HG02981 (cell line): ENCODE data around the gene KCNC4.

Source experiments
- ATAC-seq: cut with Tn5 transposase; IDR thresholded peaks from one replicate; pipeline ENCODE4 v1.9.1; 2021; ENCODE audit warnings: mild to moderate bottlenecking, moderate library complexity; ENCODE audit not compliant: unreplicated experiment

KCNC4 gene

DNA sequence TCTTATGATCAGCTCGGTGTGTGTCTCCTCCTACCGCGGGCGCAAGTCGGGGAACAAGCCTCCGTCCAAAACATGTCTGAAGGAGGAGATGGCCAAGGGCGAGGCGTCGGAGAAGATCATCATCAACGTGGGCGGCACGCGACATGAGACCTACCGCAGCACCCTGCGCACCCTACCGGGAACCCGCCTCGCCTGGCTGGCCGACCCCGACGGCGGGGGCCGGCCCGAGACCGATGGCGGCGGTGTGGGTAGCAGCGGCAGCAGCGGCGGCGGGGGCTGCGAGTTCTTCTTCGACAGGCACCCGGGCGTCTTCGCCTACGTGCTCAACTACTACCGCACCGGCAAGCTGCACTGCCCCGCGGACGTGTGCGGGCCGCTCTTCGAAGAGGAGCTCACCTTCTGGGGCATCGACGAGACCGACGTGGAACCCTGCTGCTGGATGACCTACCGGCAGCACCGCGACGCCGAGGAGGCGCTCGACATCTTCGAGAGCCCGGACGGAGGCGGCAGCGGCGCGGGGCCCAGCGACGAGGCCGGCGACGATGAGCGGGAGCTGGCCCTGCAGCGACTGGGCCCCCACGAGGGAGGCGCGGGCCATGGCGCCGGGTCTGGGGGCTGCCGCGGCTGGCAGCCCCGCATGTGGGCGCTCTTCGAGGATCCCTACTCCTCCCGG, 1.5 kb downstream of the KCNC4 start:
- ATAC-seq = no peak

DNA sequence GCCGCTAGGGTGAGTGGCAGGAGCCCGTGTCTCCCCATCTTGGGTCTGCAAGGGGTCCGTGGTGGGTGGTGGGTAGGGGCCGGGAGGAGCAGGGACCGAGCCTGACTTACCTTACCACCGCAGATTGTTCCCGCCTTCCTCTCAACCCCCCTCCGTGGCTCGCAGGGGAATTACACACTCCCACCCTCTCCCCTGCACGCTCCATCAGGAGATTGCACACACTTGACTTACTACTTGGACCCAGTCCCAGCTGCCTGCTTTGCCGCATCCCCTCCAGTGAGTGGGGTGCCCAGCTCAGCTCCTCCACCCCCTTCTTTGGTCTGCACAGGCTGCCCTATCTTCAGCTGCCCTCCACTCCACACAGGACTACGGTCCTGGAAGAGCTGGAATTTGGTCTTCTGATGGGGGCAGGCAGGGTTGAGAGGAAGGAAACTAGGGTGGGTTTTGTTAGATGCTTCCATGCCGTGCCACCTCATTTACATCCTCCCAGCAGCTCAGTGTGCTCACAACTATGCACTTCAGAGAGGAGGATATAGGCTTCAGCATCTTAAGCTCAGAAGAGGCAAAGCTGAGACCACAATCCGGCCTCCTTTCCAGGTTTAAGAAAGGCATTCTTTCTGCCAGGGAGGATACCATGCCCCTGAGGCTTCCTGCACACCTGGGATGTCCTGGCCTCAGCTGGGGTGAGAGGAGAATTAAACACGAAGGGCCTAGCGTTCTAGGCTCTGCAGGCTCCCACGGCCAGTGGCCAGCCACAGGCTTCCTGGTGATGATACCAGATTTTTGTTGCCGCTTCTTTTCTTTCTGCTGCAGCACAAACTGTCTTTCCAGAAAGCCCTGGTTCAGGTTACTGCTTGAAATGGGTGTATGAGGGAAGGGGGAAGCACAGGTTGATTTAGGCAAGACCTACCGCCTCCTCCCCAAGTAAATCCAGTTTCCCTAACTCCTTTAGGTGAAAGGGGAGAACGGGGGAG, 2.3 kb downstream of the KCNC4 start:
- ATAC-seq = no peak

DNA sequence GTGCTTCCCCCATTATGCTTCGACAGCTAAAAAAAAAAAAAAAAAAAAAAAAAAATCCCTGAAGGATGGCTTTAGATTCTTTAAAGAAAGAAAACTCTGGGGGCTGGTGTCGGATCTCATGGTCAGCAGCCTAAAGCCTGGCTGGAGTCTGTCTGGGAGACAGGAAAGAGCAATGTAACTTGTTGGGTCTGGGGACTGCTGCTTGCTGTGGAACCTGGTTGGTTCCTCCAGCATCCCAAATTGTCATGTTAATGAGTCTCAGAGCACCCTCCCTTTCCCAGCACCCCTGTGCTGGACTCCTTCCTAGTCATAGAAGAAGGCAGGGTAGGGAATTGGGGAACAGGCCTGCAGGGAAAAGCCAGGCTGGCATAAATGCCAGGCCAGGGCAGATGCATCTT, 3.0 kb downstream of the KCNC4 start:
- no peak for ATAC-seq

DNA sequence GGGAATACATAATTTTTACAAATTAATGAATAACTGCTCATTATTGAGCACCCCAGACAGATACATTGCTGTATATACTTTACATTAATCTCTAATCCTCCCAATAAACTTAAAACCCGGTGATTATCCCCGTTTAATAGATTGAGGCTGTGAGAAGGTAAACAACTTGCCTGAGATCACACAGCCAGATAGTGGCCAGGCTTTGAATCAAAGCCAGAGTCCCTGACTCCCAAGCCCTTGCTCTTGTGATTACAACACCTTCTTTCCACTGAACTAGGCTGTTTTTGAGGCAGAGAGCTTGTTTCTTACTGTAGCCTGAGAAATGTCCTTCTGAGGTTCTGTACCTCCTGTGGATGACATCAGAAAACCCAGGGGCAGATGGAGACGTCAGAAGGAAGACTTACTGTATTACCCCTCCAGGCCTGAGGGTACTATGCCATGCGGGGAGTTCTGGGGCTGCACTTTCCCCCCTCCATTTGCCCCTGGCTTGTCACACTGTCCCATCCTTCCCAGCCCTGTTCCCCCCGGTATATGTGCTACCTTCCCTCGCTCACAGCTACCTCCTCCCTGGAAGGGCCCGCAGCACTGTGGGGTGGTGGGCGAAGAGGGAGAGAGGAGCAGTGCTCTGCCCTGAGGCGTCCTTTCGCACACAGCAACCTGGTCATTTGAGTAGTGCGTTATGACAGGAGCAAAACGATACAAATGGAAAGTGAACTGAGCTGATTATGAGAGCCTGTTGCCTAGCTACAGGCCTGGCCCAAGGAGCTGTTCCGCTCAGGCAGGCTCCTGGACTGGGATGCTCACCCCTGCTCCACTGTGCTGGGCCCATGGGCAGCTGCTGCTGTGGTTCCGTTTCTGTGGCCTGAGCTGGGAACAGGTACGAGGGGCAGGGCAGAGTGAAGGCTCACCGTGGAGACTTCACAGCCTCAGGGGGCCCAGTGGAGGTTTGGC, 4.6 kb downstream of the KCNC4 start:
- ATAC-seq = no peak

DNA sequence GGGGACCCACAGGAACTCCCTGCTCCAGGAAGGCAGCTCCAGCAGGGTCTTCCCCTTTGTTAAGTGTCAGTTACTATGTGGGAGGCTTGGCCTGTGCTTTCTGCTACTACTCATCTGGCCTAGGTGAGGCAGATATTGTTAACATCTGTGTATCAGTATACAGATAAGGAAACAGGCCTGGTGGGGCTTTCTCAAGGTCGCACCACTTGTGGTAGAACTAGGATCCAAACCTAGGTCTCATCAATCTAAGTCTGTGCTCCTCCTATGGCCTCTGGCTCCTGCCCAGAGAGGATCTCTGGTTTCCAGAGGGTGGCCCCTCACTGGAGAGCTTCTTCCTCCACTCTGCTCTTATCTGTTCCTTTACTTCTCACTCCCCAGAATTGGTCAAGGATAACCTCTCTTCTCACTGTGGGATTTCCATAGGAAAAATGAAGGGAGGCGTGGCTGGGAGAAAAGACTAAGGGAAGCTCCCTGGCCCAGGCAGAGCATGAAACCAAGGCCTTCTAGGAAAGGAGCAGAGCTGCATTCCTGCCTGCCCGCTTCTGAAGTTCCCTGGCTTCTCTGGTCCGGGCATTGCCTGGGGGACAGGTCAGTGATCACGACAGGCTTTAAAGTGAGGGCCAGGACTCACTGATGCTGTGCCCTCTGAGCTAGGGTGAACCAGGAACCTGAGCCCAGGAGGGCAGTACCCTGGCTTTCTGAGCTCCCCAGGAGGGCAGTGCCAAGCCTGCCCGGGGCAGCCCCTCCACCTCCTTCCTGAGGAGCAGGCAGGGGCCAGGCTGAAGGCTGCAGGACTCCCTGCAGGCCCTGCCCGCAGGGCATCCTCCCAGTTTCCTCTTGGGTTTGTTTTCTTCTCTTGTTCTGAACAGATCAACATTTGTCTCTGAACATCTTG, 5.8 kb downstream of the KCNC4 start:
- ATAC-seq = no peak

GRCh38 chr1:110216844-110217444, 6.8 kb downstream of the KCNC4 start:
- ATAC-seq = no peak

DNA sequence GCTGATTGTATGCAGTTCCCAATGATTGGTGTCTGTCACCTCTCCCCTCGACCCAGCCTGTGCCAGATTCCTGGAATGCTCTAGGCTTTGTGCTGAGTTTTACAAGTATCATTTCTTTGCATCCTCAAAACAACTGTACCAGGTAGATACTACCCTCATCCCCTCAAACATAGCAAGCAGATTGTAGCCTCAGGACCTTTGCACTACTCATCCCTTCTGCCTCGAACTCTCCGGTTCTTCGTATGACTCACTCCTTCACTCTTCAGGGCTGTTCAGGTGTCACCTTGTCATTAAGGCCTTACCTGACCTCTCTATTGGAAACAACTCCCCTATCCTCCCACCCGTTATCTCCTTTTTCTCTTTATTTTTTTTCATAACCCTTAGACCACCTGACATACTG, 8.0 kb downstream of the KCNC4 start:
- ATAC-seq = no peak

GRCh38 chr1:110218739-110219138, 8.6 kb downstream of the KCNC4 start:
- no peak for ATAC-seq

DNA sequence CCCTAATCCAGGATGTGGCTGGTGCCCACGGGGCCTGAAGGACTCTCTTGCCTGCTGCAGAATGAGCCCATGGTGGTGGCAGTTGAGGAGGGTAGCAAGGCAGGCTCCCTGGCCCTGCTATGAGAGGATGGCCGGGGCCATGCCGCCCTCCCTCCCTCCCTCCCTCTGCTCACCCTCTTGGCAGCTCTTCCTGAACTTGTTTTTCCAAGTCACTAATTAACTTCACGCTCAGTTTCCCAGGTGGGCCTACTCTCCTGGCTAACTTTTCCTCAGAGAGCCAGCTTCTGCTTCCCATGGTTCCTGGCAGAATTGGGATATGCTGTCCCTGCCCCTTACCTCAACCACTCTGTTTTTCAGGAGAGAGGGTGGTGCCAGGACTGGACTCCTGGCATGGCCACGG, 10.2 kb downstream of the KCNC4 start:
- ATAC-seq = no peak

DNA sequence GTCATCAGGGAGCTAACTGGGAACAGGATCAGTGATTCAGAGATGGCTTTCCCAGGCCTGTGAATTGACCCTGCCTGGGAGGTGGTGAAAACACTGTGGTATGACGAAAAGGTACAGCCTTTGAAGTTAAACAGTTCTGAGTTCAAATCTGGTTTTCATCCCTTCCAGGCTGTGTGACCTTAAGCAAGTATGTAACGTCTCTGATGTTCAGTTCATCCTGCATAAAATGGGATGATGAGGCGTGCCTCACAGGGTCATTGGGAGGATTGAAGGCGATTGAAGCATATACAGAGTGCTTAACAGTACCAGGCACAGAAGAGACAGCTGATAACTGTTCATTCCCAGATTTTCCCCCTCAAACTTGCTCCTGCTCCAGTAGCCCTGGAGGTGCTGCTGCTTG, 11.0 kb downstream of the KCNC4 start:
- ATAC-seq = no peak

DNA sequence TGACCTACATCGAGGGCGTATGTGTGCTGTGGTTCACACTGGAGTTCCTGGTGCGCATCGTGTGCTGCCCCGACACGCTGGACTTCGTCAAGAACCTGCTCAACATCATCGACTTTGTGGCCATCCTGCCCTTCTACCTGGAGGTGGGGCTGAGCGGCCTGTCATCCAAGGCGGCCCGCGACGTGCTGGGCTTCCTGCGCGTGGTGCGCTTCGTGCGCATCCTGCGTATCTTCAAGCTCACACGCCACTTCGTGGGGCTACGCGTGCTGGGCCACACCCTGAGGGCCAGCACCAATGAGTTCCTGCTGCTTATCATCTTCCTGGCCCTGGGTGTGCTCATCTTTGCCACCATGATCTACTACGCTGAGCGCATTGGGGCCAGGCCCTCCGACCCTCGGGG, 13.0 kb downstream of the KCNC4 start:
- ATAC-seq = no peak

GRCh38 chr1:110223581-110223980, 13.5 kb downstream of the KCNC4 start:
- no peak for ATAC-seq

DNA sequence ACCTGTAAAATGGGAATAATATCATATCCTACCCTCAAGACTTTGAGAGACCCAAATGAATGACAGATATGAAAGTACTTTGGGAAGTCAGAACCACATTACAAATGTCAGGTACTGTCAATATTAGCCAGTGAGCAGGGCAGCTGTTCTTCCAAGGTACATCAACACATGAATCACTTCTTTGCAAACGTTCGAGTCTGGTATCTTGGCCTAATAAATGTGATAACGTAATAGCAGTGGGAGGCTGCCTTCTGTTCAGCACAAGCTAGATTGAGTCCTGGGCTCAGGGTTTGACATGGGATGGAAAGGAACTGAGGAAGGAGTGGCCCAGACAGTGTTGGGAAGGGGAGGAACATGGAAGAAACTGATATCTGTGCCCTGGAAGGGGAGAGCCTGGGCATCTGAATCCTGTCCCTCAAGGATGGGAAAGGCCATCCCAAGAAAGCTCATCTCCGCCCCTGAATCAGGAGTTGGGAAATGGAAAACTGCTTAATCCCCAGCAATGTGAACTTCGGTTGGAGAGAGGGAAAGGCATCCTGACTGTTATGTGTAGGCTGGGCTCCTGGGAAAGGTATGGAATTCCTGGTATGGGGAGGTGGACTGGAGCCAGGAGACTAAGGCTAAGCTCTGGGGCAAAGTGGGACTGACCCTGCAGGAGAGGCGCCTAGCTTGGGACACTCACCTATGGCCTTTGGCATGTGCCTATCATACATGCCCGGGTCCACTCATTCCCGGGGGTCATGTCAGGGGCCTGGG, 14.3 kb downstream of the KCNC4 start:
- no peak for ATAC-seq

GRCh38 chr1:110225212-110225611, 15.1 kb downstream of the KCNC4 start:
- no peak for ATAC-seq

- ATAC-seq = no peak
Measured at GRCh38 chr1:110225756-110226404, 15.8 kb downstream of the KCNC4 start.

DNA sequence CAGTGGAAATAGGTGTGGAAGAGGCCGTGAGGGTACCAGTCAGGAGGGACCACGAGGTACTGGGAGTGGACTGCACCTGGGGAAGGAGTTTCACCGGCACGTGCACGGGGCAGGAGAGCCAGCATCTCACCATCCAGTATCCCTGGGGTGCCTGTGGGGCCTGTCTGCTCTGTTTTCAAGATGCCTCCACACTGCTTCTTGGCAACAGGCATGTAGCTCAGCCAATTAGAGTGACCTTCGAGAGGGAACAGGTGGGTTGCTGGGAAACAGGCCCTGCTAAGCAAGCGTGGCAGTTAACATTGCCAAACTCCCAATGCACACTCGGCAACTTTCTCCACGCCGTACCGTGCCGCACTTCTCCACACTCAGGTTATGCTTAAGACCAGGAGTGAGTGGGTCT, 17.7 kb downstream of the KCNC4 start:
- ATAC-seq = no peak

- no peak for ATAC-seq
Measured at GRCh38 chr1:110228381-110228780, 18.3 kb downstream of the KCNC4 start.

DNA sequence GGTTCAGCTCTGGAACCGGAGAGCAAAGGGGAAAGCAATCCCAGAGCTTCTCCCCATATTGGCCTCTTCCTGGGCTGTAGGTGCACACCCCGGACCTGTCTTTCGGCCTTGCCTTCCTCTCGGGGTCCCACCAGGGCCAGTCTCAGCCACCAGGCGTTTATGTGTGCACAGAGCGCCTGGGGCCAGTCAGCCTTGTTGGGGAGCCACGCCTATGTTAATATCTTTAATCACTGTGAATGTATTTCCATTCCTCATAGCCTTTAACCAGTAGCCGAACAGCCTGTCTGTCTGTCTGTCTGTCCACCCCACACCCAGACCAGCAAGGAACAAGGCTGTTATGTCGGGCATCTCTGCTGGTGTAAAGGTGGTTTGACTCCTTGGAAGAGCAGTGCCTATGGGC, 18.8 kb downstream of the KCNC4 start:
- ATAC-seq = no peak
